Right lobe of liver (tissue), 6 donors: ENCODE results near the gene SMIM9. TPM values are rescaled to one million over a fixed set of nuclear protein-coding genes. Genes with fewer than 3 reads are reported as not detected.

Source experiments
- ATAC-seq, 4 donors: fragments of 200-7000 bp; cut with Tn5 transposase; one replicate each; pipeline ENCODE4 v1.9.1; 2020; ENCODE audit warnings: mild to moderate bottlenecking in 4 of 4, moderate library complexity in 4 of 4
- DNase-seq, 3 donors: peaks; one replicate each; pipeline ENCODE4 v3.0.0-alpha.2; 2020
- H3K27ac ChIP-seq, 3 donors: fragments of 200-600 bp; one replicate each; pipeline ENCODE4 v1.8.0; 2022
- H3K27me3 ChIP-seq, 2 donors: fragments of 200-600 bp; one replicate each; pipeline ENCODE4 v1.8.0; 2022
- H3K36me3 ChIP-seq, 4 donors: fragments of 200-600 bp; sonication (generic) in 1 of 4; one replicate each; pipeline versions ENCODE4 v1.5.1 to v1.8.0; 2017 to 2022; ENCODE audit warnings: control low read depth in 1 of 4
- H3K4me1 ChIP-seq, 4 donors: fragments of 200-600 bp; sonication (generic) in 1 of 4; one replicate each; pipeline versions ENCODE4 v1.5.1 to v1.8.0; 2017 to 2022; ENCODE audit warnings: control low read depth in 1 of 4
- H3K4me3 ChIP-seq, 3 donors: fragments of 200-600 bp; one replicate each; pipeline ENCODE4 v1.8.0; 2022
- H3K9me3 ChIP-seq, 4 donors: fragments of 200-600 bp; sonication (generic) in 1 of 4; one replicate each; pipeline versions ENCODE4 v1.5.1 to v1.8.0; 2017 to 2022; ENCODE audit warnings: control low read depth in 1 of 4
- POLR2A ChIP-seq: fragments of 450-650 bp; IDR thresholded peaks from one replicate; pipeline ENCODE4 v1.6.1; 2017; ENCODE audit warnings: antibody characterized with exemption, mild to moderate bottlenecking
- WGBS: methylation state at CpG from one replicate; pipeline ENCODE4 v1.1.6; 2018; ENCODE audit warnings: low coverage, low lambda C conversion rate; ENCODE audit not compliant: insufficient coverage; ENCODE audit errors: missing lambda C conversion rate; 5-methylcytosine and 5-hydroxymethylcytosine counted together
- intact Hi-C, 2 donors: fragments of 100-400 bp; cut with DNase I; formaldehyde crosslinking; loops; one replicate each; pipeline versions ENCODE4 v1.11.2 to v1.14.1; 2022
- total RNA-seq, 6 experiments: library from RNA; depleted of rRNA in 2 of 6; stranded (reverse); fragments of >200 nt in 2 of 6; fragmentation: NEBNext Ultra II Directional in 3 of 6; extraction: Animal tissue kit (Norgen Biotek cat#: 25700) in 3 of 6; gene quantifications; one replicate each; pipeline versions ENCODE4 v1.1.0 to v1.2.4, GENCODE V29; 2016 to 2023
- TF ChIP-seq, protein P1 (sequence below), 4 donors: fragments of 200-600 bp in 3 of 4; fragments of 450-650 bp in 1 of 4; IDR thresholded peaks; one replicate each; pipeline versions ENCODE4 v1.5.1 to v1.8.0; 2016 to 2022; ENCODE audit warnings: antibody characterized with exemption in 4 of 4, mild to moderate bottlenecking in 2 of 4
- donor health status: DM: no; HTN: yes; CAD: no.
- donor health status: DM: no; HTN: no; CAD: no.
- donor health status: DM: no; HTN: no; CAD: no.
- donor health status: DM: no; HTN: yes; CAD: no.
- donor health status: DM: no; HTN: yes; CAD: no.

The SMIM9 gene
- total RNA-seq, 6 experiments from 2014 or later: not detected

DNA sequence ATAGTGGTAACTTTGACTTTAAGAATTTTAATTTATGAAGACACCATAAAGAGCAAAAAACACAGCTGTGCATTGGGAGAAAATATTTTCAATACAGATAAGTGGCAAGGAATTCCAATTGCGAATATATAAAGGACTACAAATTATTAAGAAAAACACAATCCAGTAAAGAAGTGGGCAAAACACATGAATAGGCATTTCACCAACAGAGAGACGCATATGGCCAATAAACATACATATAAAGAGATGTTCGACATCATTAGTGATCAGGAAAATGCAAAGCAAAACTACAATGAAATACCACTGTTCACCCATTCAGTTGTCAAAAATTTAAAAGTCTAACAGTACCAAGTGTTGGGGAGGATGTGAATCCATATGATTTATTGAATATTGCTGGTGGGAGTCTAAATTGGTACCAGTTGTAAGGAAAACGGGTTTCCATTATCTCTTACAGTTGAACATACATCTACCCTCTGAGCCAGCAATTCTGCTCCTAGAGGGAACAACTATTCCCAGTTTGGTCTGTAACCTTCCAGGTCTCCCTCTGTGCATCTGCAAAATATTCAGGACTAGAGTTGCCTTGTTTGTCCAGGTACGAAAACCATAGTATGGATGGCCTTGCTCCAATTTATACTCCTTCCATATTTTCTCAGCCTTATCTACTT lies 27.5 kb downstream of the SMIM9 start:
- intact Hi-C loops: no loop called here
- no peak overlapping the region for H3K4me3 ChIP-seq
- H3K27me3 ChIP-seq: no peaks in the 10 kb centered on the region
- DNase-seq (no peak), ATAC-seq (no peak)
- no peak for TF ChIP-seq POLR2A
- TF ChIP-seq, protein P1, sequence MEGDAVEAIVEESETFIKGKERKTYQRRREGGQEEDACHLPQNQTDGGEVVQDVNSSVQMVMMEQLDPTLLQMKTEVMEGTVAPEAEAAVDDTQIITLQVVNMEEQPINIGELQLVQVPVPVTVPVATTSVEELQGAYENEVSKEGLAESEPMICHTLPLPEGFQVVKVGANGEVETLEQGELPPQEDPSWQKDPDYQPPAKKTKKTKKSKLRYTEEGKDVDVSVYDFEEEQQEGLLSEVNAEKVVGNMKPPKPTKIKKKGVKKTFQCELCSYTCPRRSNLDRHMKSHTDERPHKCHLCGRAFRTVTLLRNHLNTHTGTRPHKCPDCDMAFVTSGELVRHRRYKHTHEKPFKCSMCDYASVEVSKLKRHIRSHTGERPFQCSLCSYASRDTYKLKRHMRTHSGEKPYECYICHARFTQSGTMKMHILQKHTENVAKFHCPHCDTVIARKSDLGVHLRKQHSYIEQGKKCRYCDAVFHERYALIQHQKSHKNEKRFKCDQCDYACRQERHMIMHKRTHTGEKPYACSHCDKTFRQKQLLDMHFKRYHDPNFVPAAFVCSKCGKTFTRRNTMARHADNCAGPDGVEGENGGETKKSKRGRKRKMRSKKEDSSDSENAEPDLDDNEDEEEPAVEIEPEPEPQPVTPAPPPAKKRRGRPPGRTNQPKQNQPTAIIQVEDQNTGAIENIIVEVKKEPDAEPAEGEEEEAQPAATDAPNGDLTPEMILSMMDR (IDR thresholded peaks at IDR 0.05): no peak
- H3K4me1 ChIP-seq: peaks cover 0 to 9% (median 2%) of the 10 kb centered on the region in 4 donors
- H3K9me3 ChIP-seq: no peaks in the 10 kb centered on the region
- no peaks in the 10 kb centered on the region for H3K36me3 ChIP-seq
- 67% methylated on average over 4 of the region's 5 CpGs for WGBS
- H3K27ac ChIP-seq: no peak overlapping the region

DNA sequence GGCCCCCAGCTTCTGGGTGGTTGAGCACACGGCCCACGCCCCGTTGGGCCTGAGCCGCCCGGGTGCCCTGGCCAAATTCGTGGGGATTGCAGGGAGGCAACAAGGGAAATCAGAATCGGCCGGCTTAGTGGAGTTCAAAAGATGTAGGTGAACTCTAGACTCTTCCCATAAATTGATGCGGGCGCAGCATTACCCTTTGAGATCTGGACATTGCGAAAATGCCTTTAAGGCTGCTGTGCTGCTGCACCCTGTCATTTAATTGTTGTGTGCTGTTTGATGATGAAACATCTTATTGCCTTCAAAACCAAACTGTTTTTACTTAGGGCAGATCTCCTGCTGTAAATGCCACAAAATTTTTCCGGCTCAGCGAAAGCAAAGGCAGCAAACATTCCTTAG lies 28.8 kb downstream of the SMIM9 start:
- Histone ChIP-seq H3K4me1 (peaks cover 0 to 13% (median 2%) of the 10 kb centered on the region in 4 donors), H3K9me3 (no peaks in the 10 kb centered on the region), H3K27ac (peak overlapping the region in 1 of 3 donors; percentile 7), H3K27me3 (no peaks in the 10 kb centered on the region), H3K4me3 (peak overlapping the region; percentile 63 to 72 (median 68)), H3K36me3 (no peaks in the 10 kb centered on the region)
- DNase-seq (no peak), ATAC-seq (peak; percentile 22 to 58 (median 30))
- WGBS: 30% methylated on average over 13 of the region's 13 CpGs
- peak; percentile 43 for TF ChIP-seq POLR2A
- TF ChIP-seq, protein P1 (IDR thresholded peaks at IDR 0.05): no peak
- intact Hi-C loops: no loop called here

DNA sequence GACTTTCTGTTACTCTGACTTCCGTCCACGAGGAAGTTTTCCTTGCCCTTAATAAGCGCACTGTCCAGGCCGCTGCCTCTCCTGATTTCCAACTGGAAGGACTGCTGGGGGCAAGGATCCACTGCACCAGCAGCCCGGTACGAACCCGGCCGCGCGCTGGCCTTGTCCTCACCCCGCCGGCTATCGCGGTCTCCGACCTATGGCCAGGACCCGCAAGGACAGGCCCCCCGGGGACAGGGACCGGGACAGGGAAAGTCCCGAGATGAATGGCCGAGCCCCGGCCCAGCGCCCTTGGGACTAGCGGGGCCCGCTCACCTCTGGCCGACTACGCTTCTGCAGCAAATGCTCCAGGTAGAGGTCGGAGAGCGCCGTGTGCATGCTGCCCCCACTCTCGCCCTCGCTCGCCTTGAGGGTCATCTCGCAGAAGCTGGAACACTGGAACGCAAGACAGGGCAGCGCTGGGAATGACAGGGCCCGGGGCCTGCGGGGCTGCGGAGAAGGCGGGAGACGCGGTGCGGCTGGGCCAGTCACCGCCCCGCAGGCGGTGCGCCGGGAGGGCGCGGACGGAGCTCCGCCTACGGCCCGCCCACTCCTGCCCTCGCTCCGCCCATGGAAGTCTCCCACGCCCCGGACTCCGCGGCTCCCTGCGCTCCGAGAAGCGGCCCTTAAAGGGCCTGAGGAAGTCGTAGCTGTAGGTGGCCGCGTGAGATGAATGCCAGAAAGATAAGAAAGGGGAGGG lies 29.3 kb downstream of the SMIM9 start, which contains the start of gene MPP1:
MPP1 (minus strand) TSS at position 529 of the 739 bp plus-strand sequence; CDS start at position 417, 112 bp downstream.
- 40% methylated on average over 19 of the region's 65 CpGs for WGBS
- H3K27ac ChIP-seq: peak within 1 kb of the TSS; percentile 24 to 61 (median 52)
- intact Hi-C loops: no loop called here

DNA sequence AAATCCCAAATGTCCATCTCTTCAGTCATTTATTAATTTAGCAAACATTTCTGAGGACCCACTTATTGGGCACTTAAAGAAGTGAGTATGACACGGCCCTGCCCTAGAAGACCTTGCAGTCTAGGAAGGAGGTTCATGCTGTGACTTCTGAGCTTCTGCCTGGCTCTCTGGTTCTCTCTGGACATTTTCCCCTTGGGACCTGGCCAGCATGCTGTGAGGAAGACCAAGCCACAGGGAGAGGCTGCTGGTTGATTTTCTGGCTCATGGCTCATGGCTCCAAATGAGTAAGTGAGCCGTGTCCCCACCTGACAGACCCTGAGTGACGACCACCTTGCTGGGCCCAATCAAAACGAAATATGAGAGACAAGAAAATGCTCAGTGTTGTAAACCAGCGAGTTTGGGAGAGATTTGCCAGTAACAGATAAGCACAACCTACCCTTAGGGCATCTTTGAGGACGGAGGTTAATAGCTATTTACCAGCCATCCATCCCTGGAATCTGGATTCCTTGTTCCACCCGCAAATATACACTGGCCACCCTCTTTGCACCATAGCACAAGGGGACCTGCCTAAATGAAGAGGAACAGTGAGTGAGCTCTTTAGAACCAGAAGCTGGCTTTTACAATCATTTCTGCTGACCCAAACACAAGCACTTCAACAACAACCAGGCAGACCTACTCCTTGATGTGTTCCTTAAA lies 30.1 kb downstream of the SMIM9 start:
- Histone ChIP-seq H3K36me3 (no peaks in the 10 kb centered on the region), H3K4me3 (peak overlapping the region; percentile 63 to 72 (median 68)), H3K27ac (peak overlapping the region; percentile 24 to 61 (median 52)), H3K4me1 (peaks cover 0 to 25% (median 9%) of the 10 kb centered on the region in 4 donors), H3K9me3 (no peaks in the 10 kb centered on the region), H3K27me3 (no peaks in the 10 kb centered on the region)
- ATAC-seq (no peak), DNase-seq (no peak)
- 17% methylated on average over 7 of the region's 7 CpGs for WGBS
- intact Hi-C loops: no loop called here
- TF ChIP-seq, protein P1 (IDR thresholded peaks at IDR 0.05): no peak
- TF ChIP-seq POLR2A: no peak

More for the DNA sequence above, 29.3 kb downstream of the SMIM9 start, which contains the start of gene MPP1:
- no peaks in the 10 kb centered on the region for H3K9me3 ChIP-seq
- peaks cover 0 to 18% (median 5%) of the 10 kb centered on the region in 4 donors for H3K4me1 ChIP-seq
- no peaks in the 10 kb centered on the region for H3K27me3 ChIP-seq
- H3K36me3 ChIP-seq: no peaks in the 10 kb centered on the region
- TF ChIP-seq POLR2A: peak; percentile 55
- TF ChIP-seq, protein P1 (IDR thresholded peaks at IDR 0.05): no peak
- ATAC-seq (peak; percentile 94 to 99 (median 98)), DNase-seq (peak; percentile 81 to 87 (median 85))
- peak within 1 kb of the TSS; percentile 63 to 72 (median 68) for H3K4me3 ChIP-seq
